GM12872 (cell line): ENCODE measurements around the gene DUSP2.

Experiments
- CTCF ChIP-seq: IDR thresholded peaks from 3 replicates; pipeline ENCODE4 v1.5.1; 2011; ENCODE audit warnings: low read depth, mild to moderate bottlenecking, low read length, moderate library complexity; ENCODE audit not compliant: insufficient read depth

Gene DUSP2

DNA sequence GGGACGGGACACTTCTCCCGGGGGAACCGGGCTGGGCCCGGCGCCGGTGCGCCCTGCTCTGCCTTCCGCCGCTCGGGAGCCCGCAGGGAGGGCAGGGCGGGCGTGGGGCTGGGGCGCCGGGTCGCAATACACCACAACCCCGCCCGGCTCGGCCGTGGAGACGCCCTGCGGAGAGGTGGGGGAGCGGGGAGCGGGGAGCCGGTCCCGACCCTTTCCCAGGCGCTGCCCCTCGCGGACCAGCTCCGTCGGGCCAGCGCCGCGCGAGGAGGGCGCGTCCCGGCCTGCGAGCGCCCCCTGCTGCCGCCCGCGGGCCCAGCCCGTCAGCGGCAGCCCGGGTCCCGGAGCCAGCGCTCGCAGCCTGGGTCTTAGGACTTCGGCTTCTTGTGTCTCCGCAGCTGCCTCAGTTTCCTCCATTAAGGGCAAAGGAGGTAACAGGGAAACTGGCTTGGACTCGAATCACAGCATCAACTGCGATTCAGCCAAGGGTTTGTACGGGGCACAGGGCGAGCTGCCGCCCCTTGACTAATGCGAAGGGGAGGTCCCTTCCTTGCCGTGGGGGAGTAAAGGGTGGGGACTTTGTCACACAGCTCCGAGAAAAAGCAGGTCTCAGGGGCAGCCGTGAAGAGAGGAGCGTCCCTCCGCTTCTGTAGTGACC, 28.2 kb downstream of the DUSP2 start:
- TF ChIP-seq CTCF, result peak; percentile 73

GRCh38 chr2:96116424-96116878, 28.8 kb downstream of the DUSP2 start, which contains the start of gene ADRA2B:
TSS of gene ADRA2B (minus strand) at chr2:96116571. CDS start at chr2:96116149, 422 bp downstream.
- no peak for TF ChIP-seq CTCF

GRCh38 chr2:96115631-96116423, 29.4 kb downstream of the DUSP2 start:
- TF ChIP-seq CTCF, result no peak

DNA sequence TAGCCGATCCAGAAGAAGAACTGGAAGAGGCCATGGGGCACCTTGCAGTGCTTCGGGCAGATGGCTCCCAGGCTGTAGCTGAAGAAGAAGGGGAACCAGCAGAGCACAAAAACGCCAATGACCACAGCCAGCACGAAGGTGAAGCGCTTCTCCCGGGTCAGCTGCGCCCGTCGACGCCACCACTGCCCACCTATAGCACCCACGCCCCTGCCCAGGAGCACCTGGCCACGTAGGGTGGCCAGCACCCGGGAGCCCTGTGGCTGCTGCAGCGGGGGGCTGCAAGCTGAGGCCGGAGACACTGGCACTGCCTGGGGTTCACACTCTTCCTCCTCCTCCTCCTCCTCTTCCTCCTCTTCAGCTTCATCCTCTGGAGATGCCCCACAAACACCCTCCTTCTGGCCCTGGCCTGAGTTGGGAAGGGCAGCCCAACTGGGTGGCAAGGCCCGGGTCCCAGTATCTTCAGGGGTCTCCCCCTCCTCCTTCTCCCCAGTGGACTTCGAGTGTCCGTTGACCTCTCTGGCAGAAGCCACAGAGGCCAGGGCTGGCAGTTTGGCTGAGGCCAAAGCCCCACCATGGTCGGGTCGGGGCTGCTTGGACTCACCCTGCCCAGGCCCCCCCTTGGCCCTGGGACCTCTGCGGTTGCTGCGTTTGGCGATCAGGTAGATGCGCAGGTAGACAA, 30.2 kb downstream of the DUSP2 start:
- no peak for TF ChIP-seq CTCF

DNA sequence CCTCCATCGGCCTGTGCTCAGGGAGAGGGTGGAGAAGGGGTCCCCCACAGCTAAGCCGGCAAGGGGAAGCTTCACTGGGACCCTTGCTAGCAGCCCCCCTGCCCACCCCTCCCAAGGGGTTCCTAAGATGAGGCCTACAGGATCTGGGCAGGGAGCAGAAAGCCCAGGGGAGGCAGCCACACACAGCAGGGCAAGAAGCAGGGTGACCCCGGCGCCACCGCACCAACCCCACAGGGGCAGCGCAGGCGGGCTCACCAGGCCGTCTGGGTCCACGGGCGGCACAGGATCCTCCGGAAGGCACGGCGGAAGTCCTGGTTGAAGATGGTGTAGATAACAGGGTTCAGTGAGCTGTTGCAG, 30.7 kb downstream of the DUSP2 start:
- TF ChIP-seq CTCF, result no peak

GRCh38 chr2:96113951-96114350, 31.3 kb downstream of the DUSP2 start:
- TF ChIP-seq CTCF, result no peak

DNA sequence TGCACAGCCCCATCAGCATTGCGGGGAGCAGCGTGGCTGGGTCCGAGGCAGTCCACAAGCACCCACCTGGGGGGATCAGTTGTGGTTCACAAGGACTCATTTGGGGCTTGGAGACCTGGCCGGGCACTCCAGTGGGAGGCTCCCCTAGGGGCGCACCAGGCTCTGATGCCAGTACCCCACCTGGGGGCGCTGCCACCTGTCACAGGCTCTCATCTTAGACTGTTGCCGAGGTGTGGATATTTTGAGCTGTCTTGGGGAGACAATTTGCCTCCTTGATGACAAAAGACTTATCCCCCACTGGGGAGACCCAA, 31.9 kb downstream of the DUSP2 start:
- TF ChIP-seq CTCF, result peak; percentile 71
